Kidney tubule cell (primary cell): ENCODE measurements around the gene SLC2A9.

Experiments
- DNase-seq: peaks from one replicate; pipeline ENCODE4 v3.0.0-alpha.2; 2018; ENCODE audit warnings: low spot score

SLC2A9 gene

DNA sequence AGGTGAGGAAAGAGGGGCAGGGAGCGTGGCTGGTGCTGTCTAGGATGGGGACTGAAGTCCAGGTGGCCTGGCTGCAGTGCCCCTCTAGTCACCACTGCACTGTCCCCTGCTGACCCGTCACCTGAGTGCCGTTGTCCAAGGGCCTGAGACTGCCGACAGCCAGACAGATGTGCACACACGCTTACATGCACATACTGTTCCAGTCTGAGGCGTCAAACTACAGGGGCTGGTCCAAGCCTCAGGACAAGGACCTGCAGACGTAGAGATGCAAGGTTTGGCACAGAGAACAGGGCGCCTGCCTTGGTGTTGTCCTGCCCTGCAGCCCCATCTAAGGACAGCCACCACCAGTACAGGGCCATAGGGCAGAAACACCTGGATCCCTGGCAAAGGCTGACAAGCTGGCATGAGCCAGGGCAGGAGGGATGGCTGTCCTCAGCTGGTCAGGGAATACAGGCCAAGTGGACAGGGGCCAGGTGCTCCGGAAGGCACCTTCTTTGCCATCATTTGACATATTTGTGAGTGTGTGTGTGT lies 1.7 kb downstream of the SLC2A9 start:
- DNase-seq, result no peak

GRCh38 chr4:10018818-10019461 lies 2.4 kb downstream of the SLC2A9 start:
- DNase-seq, result peak; percentile 97

GRCh38 chr4:10017037-10017893 lies 4.0 kb downstream of the SLC2A9 start:
- no peak for DNase-seq

GRCh38 chr4:10016169-10016568 lies 5.1 kb downstream of the SLC2A9 start:
- DNase-seq, result no peak

DNA sequence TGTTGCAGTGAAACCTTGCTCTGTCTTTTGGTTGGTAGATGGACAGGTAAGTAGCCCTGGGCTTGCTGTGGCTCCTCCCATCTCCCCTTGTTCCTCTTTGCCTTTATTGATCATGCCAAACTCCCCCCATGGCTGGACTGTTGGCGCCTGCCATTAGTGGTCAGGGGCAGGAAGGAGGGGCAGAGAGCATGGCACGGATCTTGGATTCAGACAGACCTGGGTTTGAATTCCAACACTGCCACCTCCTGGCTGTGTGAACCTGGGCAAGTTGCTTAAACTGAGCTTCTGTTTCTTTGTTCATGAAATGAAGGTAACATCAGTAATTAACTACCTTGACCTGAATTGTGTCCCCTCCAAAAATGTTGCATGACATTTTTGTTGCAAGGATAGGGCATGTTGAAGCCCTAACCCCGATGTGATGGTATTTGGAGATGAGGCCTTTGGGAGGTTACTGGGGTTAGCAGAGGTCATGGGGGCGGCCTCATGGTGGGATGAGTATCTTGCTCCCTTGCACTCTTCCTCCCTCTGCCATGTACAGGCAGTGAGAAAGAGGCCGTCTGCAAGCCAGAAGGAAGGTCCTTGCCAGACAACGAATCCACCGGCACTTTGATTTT lies 6.0 kb downstream of the SLC2A9 start:
- peak; percentile 67 for DNase-seq

DNA sequence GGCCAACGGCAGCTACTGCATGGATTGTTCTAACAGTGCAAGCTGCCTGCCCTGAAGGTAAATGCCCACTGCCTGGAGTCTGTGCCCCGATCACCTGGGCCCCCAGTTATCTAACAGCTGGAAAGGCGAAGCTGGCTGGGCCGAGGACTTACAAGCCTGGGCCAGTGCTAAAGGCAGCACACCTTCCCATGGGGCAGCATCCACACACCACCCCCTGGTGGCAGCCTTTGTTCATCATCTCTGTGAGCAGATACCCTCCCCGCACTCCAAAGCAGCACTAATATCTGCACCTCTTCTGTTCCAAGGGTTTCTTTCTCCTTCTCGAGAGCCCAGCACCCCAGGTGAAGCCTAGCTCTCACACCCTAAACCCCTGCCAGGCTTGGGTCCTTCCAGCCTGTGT lies 7.6 kb downstream of the SLC2A9 start:
- DNase-seq, result peak; percentile 56

GRCh38 chr4:10011885-10012284 lies 9.4 kb downstream of the SLC2A9 start:
- DNase-seq, result no peak

DNA sequence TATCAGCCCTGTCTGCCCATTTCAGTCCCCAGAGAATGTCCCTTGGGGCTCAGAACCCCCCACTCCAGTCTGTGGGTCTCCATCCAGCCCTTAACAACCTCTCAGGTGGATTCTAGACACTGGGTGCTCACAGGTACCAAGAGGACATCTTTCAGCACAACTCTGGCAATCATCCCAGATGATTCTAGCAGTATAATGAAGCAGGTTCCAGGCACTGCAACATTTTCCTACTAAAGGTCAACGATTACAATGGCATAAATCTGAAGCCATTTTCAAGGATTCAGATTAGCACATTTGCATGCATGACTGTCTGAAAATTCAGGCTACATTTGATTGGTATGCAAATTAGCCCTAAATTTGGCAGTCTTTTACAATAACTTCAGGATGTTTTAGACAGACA lies 10.0 kb downstream of the SLC2A9 start:
- no peak for DNase-seq

- peak; percentile 44 for DNase-seq
Observed at GRCh38 chr4:10009861-10010500, 11.3 kb downstream of the SLC2A9 start.

DNA sequence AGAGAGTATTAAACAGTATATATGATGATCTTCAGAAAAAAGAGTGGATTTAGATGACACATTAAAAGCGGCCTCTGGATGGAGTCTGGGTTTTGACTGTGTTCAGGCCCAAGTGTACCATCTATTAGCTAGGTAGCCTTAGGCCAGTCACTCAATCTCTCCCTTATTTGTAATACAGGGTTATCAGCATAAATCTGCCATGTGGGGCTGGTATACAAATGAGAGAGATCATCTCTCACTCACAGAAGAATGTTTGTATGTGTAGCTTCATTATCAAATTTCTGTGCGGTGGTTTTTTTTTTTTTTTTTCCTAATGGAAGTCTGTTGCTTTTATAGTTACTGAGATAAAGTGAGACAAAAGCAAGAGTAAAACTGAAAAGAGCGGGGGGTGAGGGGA lies 12.7 kb downstream of the SLC2A9 start:
- no peak for DNase-seq

DNA sequence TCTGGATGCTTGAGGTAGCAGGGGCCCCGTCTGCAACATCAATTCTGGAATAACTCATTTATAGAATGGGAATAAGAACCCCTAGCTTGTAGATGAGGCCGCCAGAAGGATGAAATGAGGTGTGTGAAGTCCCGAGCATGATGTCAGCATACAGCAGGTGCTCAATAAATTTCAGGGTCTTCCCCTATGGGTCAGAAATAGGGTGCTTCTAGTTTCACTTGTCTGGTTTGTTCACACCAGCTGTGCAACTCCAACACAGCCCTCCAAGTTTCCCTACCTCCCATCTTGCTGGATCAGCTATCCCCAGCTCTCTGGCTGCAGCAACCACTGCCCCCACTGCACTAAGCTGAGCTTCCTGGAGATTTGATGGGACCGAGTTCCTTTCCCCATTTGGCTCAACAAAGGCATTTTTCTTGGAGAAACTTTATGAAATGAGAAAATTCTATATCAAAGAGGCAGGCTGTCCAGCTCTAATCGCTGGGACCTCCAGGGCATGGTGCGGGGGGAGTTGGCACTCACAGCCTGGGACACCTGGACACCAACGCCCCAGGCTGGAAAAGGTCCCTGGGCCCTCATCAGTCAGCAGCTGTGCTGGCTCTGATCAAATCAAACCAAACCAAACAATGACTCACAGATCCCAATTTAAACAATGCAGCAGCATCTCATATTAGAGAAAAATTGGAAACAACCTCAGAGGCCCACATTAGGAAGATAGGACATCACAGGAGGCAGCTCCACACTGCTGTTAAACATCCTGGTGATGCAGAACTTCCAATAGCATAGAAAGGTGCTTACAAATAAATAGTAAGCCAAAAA lies 13.3 kb downstream of the SLC2A9 start:
- DNase-seq, result no peak

- DNase-seq, result no peak
Observed at GRCh38 chr4:10007436-10007740, 13.9 kb downstream of the SLC2A9 start.

- DNase-seq, result peak; percentile 96
Observed at GRCh38 chr4:10006601-10007435, 14.5 kb downstream of the SLC2A9 start.

DNA sequence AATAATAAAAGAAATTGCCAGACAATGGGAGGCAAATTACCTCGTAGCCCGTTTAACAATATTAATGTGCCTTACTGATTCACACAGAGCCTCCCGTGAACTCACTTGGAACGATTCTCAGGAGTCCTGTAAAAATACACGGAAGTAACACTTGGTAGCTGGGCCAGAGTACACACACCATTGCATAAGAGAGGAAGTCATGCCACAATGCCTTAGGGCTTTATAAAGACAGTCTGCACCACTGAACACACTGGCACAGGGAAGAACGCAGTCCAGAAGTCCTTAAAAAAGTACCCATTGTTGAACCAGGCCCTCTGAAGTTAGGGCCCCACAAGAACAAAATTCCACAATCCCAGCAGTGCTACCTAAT lies 15.1 kb downstream of the SLC2A9 start:
- peak; percentile 94 for DNase-seq

DNA sequence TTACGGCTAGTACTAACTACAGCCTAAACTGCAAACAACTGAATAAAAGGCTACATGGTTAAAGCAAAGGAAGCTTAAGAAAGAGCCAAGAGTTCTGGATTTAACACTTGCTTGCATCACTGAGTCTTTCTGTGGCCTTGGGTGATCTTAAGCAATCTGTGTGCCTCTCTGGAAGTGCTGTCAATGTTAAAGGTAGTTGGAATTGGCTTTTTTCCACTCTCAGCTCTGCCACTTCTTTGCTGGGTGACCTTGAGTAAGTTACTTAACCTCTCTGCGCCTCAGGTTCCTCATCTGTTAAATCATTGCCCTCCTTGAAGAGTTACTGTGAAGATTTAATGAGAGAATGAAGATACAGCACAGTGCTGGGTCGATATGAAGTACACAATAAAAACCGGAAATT lies 15.7 kb downstream of the SLC2A9 start:
- no peak for DNase-seq

DNA sequence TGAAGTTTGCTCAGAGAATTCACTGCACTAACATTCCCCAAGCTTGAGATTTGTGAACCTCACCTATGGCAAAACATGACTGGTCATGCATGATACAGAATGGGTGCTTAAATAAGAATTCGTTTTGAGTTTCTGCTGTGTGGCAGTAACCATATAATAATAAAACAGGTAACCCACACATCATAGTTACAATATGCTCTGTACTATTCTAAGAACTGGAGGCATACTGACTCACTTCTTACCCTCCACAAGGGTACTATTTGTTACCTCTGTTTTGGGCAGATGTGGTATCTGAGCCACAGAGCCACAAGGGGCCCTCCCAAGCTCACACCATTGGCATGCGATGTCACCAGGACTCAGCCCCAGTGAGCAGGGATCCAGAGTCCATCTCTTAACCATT lies 17.6 kb downstream of the SLC2A9 start:
- no peak for DNase-seq

- DNase-seq, result no peak
Observed at GRCh38 chr4:10002278-10002677, 19.0 kb downstream of the SLC2A9 start.

- DNase-seq, result no peak
Observed at GRCh38 chr4:10001757-10002156, 19.5 kb downstream of the SLC2A9 start.

DNA sequence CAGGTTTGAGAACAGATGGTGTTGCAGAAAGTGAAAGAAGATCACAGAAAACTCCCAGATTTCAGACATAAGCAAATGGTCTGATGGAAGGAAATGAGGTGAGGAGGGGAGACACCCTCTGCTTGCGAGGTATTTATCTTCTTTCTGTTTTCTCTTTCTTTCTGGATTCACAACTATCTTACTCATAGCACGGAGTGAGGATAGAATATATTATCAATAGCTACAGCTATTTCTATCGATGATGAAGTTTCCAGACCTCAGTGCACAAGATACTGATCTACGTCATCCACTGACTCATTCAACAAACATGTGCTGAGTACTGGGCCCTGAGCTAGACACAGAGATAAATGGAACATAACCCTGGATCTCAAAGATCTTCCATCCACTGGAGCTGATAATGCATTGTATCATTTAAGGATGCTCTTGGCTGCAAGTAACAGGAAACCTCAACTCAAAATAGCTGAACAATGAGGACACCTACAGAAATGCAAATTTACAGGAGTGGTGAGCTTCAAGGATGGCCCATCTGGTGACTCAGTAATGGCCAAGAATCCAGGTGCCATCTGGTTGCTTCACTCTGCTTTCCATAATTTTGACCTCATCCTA lies 21.2 kb downstream of the SLC2A9 start:
- peak; percentile 92 for DNase-seq

GRCh38 chr4:9997886-9998285 lies 23.4 kb downstream of the SLC2A9 start:
- peak; percentile 60 for DNase-seq
